ENCODE results near the gene YBX1. TPM values are rescaled to one million over a fixed set of nuclear protein-coding genes. Genes with fewer than 3 reads are reported as not detected.

YBX1 gene
- total RNA-seq, 1 experiment from 2014 or later: 1,259 TPM

DNA sequence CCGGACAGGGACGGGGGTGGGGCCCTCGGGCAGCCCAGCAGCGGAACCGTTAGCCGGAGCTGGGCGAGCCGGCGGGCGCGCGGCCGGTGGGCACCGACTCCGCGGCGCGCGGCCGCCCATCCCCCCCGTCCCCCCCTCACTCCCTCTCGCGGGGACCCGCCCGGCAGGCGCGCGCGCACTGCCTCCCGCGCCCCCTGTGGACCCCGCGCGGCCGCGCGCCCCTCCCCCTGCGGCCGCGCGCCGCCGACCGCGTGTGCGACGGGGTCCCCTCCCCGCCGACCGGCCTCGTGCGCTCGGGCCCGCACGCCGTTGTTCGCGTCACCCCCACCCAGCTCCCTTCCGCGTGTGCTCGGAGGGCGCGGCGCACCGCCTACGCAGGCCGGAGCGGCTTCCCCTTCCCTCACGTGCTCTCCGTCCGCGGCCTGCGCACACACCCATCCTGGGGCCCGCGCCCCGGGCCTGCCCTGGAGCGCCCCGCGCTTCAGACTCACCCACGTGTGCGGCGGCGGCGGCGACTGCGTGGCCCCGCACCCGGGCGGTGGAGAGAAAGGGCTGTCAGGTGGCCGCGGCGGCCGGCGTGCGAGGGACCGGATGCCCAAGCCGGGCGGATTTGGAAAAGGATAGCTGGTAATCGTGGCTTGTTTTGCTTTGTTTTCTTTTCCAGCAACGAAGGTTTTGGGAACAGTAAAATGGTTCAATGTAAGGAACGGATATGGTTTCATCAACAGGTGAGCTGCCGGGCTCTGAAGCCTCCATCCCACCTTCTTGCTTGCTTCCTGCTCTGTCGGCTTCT, 717 bp downstream of the YBX1 start:
- intact Hi-C loops (cut with micrococcal nuclease): loop anchor here (1.0 to 5.0 kb wide), 3 partner anchors 24 to 341 kb away; partner anchors contain the start of gene PPIH

GRCh38 chr1:42684139-42684538, 1.9 kb downstream of the YBX1 start:
- intact Hi-C loops (cut with micrococcal nuclease): loop anchor here (5.0 kb wide), 1 partner anchor 342 kb away; no protein-coding TSS in a partner anchor
- H4K20me1 ChIP-seq (ENCODE audit: low read length): peaks cover 59% of the 10 kb centered on the region
- BruUV-seq (replicated peaks): no TSS peak

More for the DNA sequence above, 717 bp downstream of the YBX1 start:
- Histone ChIP-seq H4K20me1 (ENCODE audit: low read length) (peaks cover 47% of the 10 kb centered on the region), H2AFZ (ENCODE audit: low read length) (0 out of 2 replicates have a peak overlapping the region, but pooled peaks have one; percentile 19), H3K27ac (ENCODE audit: low read length) (peak overlapping the region; percentile 40), H3K36me3 (ENCODE audit: low read depth, low read length) (peaks cover 38% of the 10 kb centered on the region), H3K4me1 (ENCODE audit: insufficient read depth, low read length) (peaks cover 43% of the 10 kb centered on the region), H3F3A (ENCODE audit: low read length, unreplicated experiment) (no peaks in the 10 kb centered on the region), H3K4me2 (ENCODE audit: low read length) (peak overlapping the region; percentile 92), H3K79me2 (ENCODE audit: low read length) (peaks cover 74% of the 10 kb centered on the region), H3K9ac (ENCODE audit: low read length) (peak overlapping the region; percentile 96), H3K27me3 (ENCODE audit: low read length) (no peaks in the 10 kb centered on the region), H3K9me3 (ENCODE audit: low read length) (no peaks in the 10 kb centered on the region), H3K9me2 (replicated peaks; ENCODE audit: low read length) (no peaks in the 10 kb centered on the region), H3K4me3 (ENCODE audit: low read length) (peak overlapping the region; percentile 79)
- TF ChIP-seq EZH2 (IDR thresholded peaks at IDR 0.05; ENCODE audit: low read length, unreplicated experiment) (no peak), CTCF (conservative IDR thresholded peaks at IDR 0.05; ENCODE audit: low read depth, low read length) (no peak), EZH2phosphoT487 (IDR thresholded peaks at IDR 0.05; ENCODE audit: borderline replicate concordance, low read length) (no peak)
- CTCF ChIA-PET: no interaction called here
- peak; percentile 57 for DNase-seq
- peak; percentile 17 for ATAC-seq
- BruUV-seq (replicated peaks): no TSS peak
- POLR2A ChIA-PET (ENCODE audit: unreplicated experiment): interaction anchor here (0.5 to 0.7 kb wide), 9 partner anchors 51 to 840 kb away, joined by 3 to 7 read pairs (median 4); partner anchors contain the start of gene CCDC30

More at GRCh38 chr1:42684139-42684538, 1.9 kb downstream of the YBX1 start:
- ATAC-seq (no peak), DNase-seq (peak; percentile 38)
- ChIA-PET CTCF (no interaction called here), POLR2A (ENCODE audit: unreplicated experiment) (no interaction called here)
- Histone ChIP-seq H3K4me3 (ENCODE audit: low read length) (peak overlapping the region; percentile 71), H3K9me2 (replicated peaks; ENCODE audit: low read length) (no peaks in the 10 kb centered on the region), H3K4me1 (ENCODE audit: insufficient read depth, low read length) (peaks cover 51% of the 10 kb centered on the region), H3K79me2 (ENCODE audit: low read length) (peaks cover 86% of the 10 kb centered on the region), H3K9me3 (ENCODE audit: low read length) (no peaks in the 10 kb centered on the region), H3K36me3 (ENCODE audit: low read depth, low read length) (peaks cover 48% of the 10 kb centered on the region), H3K4me2 (ENCODE audit: low read length) (peak overlapping the region; percentile 92), H3K27me3 (ENCODE audit: low read length) (no peaks in the 10 kb centered on the region), H3F3A (ENCODE audit: low read length, unreplicated experiment) (no peaks in the 10 kb centered on the region), H3K27ac (ENCODE audit: low read length) (no peak overlapping the region), H2AFZ (ENCODE audit: low read length) (no peak overlapping the region), H3K9ac (ENCODE audit: low read length) (peak overlapping the region; percentile 90)
- TF ChIP-seq EZH2phosphoT487 (IDR thresholded peaks at IDR 0.05; ENCODE audit: borderline replicate concordance, low read length) (no peak), EZH2 (IDR thresholded peaks at IDR 0.05; ENCODE audit: low read length, unreplicated experiment) (no peak), CTCF (conservative IDR thresholded peaks at IDR 0.05; ENCODE audit: low read depth, low read length) (no peak)
